Metanephros (tissue), 1 donor: ENCODE data around the gene MYADM. TPM values are rescaled to one million over a fixed set of nuclear protein-coding genes. Genes with fewer than 3 reads are reported as not detected.

ENCODE experiments used
- total RNA-seq: library from RNA; depleted of rRNA; stranded (reverse); fragments of >200 nt; gene quantifications from one replicate; pipeline ENCODE4 v1.2.3, GENCODE V29; 2014

Gene MYADM
- 46.3 TPM for total RNA-seq

GRCh38 chr19:53867225-53868090 lies at the start of gene MYADM:
TSS of gene MYADM (plus strand) at chr19:53867883. CDS start at chr19:53873530, 5,647 bp downstream.

GRCh38 chr19:53824134-53824611 lies 43.5 kb upstream of the MYADM start, which contains the start of gene NLRP12:
TSS of gene NLRP12 (minus strand) at chr19:53824314. CDS start at chr19:53824174, 140 bp downstream.

GRCh38 chr19:53881482-53882390 lies 14.1 kb downstream of the MYADM start, which contains the start of gene PRKCG:
TSS of gene PRKCG (plus strand) at chr19:53882197. CDS start at chr19:53882495, 298 bp downstream.

GRCh38 chr19:53908935-53909415 lies 41.3 kb downstream of the MYADM start, which contains the start of gene CACNG7:
TSS of gene CACNG7 (plus strand) at chr19:53909278. CDS start at chr19:53912832, 3,554 bp downstream.

Other genes with a start within 250 kb of the MYADM start
- not detected for gene DPRX, start 235.9 kb upstream of the MYADM start, total RNA-seq
- 1.5 TPM for gene NLRP12, start 43.6 kb upstream of the MYADM start, total RNA-seq
- 1.4 TPM for gene PRKCG, start 14.3 kb downstream of the MYADM start, total RNA-seq
- gene CACNG7, start 41.4 kb downstream of the MYADM start, total RNA-seq: 0.76 TPM
- 0.23 TPM for gene CACNG8, start 95.1 kb downstream of the MYADM start, total RNA-seq
- gene CACNG6, start 123.8 kb downstream of the MYADM start, total RNA-seq: 5.7 TPM
- 2.9 TPM for gene VSTM1, start 196.0 kb downstream of the MYADM start, total RNA-seq
- gene TARM1, start 213.5 kb downstream of the MYADM start, total RNA-seq: 0.18 TPM
- 1.3 TPM for gene OSCAR, start 232.9 kb downstream of the MYADM start, total RNA-seq
- 30.8 TPM for gene NDUFA3, start 235.0 kb downstream of the MYADM start, total RNA-seq
- gene TFPT, start 247.8 kb downstream of the MYADM start, total RNA-seq: 10.2 TPM
- gene PRPF31, start 247.9 kb downstream of the MYADM start, total RNA-seq: 46.2 TPM